ENCODE data around the gene CNPY2.

GRCh38 chr12:56333197-56333678, 17.4 kb upstream of the CNPY2 start:
- no peak for TF ChIP-seq CTCF (IDR thresholded peaks at IDR 0.05)
- TF ChIP-seq POLR2A (IDR thresholded peaks at IDR 0.05): no peak

All from tibial nerve (tissue), 3 donors.